Prostate gland (tissue), 2 donors: Measurements from ENCODE around the gene AFF2. TPM values are rescaled to one million over a fixed set of nuclear protein-coding genes. Genes with fewer than 3 reads are reported as not detected.

Source experiments
- DNase-seq: peaks from one replicate; pipeline ENCODE4 v3.0.0-alpha.2; 2019; ENCODE audit warnings: low spot score
- H3K27ac ChIP-seq, 2 donors: fragments of 200-600 bp; sonication (generic); 2 replicates each; pipeline ENCODE4 v1.5.1; 2017 to 2019
- H3K27me3 ChIP-seq: fragments of 200-600 bp; sonication (generic); replicated peaks from 2 replicates; pipeline ENCODE4 v1.5.1; 2019; ENCODE audit not compliant: insufficient read depth
- H3K36me3 ChIP-seq, 2 donors: fragments of 200-600 bp; sonication (generic); 1 replicate in 1 of 2; 2 replicates in 1 of 2; pipeline versions ENCODE4 v1.5.1 to v1.8.1; 2017 to 2019
- H3K4me1 ChIP-seq: fragments of 200-600 bp; sonication (generic); replicated peaks from 2 replicates; pipeline ENCODE4 v1.5.1; 2019
- H3K4me3 ChIP-seq, 2 donors: fragments of 200-600 bp; sonication (generic); 2 replicates each; pipeline ENCODE4 v1.5.1; 2017 to 2019
- H3K9me3 ChIP-seq: fragments of 200-600 bp; sonication (generic); 2 replicates; pipeline ENCODE4 v1.5.1; 2017
- POLR2A ChIP-seq: fragments of 450-650 bp; IDR thresholded peaks from one replicate; pipeline ENCODE4 v1.6.1; 2016; ENCODE audit warnings: antibody characterized with exemption, mild to moderate bottlenecking
- POLR2AphosphoS5 ChIP-seq: sonication (generic); formaldehyde crosslinking; IDR thresholded peaks from one replicate; pipeline ENCODE4 v1.6.1; 2017; ENCODE audit warnings: antibody characterized with exemption
- WGBS: methylation state at CpG from one replicate; pipeline ENCODE4 v1.1.5; 2018; 5-methylcytosine and 5-hydroxymethylcytosine counted together
- intact Hi-C: fragments of 100-400 bp; cut with DNase I; formaldehyde crosslinking; loops from one replicate; pipeline ENCODE4 v1.14.2; 2022
- total RNA-seq, 2 donors: library from RNA; depleted of rRNA; stranded (reverse); fragments of >200 nt; gene quantifications; one replicate each; pipeline ENCODE4 v1.1.0, GENCODE V29; 2016
- TF ChIP-seq, protein P1 (sequence below), 4 experiments: fragments of 200-600 bp in 2 of 4; fragments of 450-650 bp in 2 of 4; sonication (generic) in 2 of 4; IDR thresholded peaks; 1 replicate in 3 of 4; 2 replicates in 1 of 4; pipeline ENCODE4 v1.5.1; 2016 to 2019; ENCODE audit warnings: antibody characterized with exemption in 4 of 4, mild to moderate bottlenecking in 2 of 4, moderate library complexity in 2 of 4

The AFF2 gene
- total RNA-seq, 2 donors from 2014 or later: 0.27 to 22.2 TPM

DNA sequence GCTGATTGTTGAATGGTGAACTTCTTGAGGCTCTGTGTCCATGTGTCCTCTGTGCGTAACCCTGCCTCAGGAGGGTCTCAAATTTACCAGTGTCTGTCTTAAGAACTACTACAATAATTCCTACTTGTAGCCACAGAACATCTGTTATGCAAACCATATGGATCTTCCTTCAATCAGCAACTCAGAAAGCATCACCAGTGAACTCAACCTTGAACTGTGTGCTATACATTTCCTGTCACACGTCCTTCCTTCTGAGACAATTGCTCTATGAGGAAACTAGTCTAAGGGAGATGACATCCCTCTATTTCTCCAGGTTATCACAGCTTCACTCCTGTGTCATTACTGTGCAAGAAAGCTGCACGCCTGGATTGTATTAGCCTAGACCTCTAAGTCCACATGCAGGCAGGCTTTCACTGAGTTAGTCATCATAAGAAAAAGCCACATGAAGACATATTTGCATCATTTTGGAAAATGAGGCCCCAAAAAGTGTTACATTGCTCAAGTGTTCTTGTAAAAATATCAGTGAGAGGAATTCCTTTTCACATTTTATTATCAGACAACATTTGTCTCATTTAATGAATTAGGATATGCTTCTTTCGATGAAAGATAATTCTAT, 157.8 kb downstream of the AFF2 start:
- intact Hi-C loops: no loop called here
- H3K9me3 ChIP-seq: no peaks in the 10 kb centered on the region
- no peak for DNase-seq
- 81% methylated on average over 4 of the region's 4 CpGs for WGBS
- TF ChIP-seq, protein P1, sequence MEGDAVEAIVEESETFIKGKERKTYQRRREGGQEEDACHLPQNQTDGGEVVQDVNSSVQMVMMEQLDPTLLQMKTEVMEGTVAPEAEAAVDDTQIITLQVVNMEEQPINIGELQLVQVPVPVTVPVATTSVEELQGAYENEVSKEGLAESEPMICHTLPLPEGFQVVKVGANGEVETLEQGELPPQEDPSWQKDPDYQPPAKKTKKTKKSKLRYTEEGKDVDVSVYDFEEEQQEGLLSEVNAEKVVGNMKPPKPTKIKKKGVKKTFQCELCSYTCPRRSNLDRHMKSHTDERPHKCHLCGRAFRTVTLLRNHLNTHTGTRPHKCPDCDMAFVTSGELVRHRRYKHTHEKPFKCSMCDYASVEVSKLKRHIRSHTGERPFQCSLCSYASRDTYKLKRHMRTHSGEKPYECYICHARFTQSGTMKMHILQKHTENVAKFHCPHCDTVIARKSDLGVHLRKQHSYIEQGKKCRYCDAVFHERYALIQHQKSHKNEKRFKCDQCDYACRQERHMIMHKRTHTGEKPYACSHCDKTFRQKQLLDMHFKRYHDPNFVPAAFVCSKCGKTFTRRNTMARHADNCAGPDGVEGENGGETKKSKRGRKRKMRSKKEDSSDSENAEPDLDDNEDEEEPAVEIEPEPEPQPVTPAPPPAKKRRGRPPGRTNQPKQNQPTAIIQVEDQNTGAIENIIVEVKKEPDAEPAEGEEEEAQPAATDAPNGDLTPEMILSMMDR (IDR thresholded peaks at IDR 0.05): no peak
- no peak for TF ChIP-seq POLR2A
- no peak for TF ChIP-seq POLR2AphosphoS5
- H3K36me3 ChIP-seq: no peaks in the 10 kb centered on the region
- no peaks in the 10 kb centered on the region for H3K27me3 ChIP-seq
- H3K27ac ChIP-seq: no peak overlapping the region
- H3K4me3 ChIP-seq: no peak overlapping the region
- no peaks in the 10 kb centered on the region for H3K4me1 ChIP-seq

DNA sequence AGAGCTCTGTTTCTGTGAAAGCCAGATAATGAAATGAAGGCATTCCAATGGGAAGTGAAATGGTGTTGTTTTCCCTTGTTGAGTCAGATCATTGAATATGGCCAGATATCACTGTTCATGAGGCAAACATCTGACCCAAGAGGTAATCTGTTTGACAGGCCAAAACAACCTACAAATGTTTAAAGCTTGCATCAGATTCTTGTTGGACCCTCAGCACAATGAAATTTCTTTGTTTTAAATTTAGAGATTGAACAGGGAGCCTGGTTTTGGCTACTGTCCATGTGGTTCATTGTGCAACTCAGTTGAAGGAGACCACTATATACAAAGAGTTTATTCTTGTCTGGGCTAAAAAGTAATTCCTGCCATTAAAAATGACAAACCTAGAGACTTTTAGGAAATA, 159.1 kb downstream of the AFF2 start:
- Histone ChIP-seq H3K27me3 (no peaks in the 10 kb centered on the region), H3K9me3 (no peaks in the 10 kb centered on the region), H3K4me3 (no peak overlapping the region), H3K36me3 (no peaks in the 10 kb centered on the region), H3K27ac (no peak overlapping the region), H3K4me1 (no peaks in the 10 kb centered on the region)
- no peak for DNase-seq
- TF ChIP-seq, protein P1 (IDR thresholded peaks at IDR 0.05): no peak
- TF ChIP-seq POLR2A (no peak), POLR2AphosphoS5 (no peak)
- intact Hi-C loops: no loop called here

DNA sequence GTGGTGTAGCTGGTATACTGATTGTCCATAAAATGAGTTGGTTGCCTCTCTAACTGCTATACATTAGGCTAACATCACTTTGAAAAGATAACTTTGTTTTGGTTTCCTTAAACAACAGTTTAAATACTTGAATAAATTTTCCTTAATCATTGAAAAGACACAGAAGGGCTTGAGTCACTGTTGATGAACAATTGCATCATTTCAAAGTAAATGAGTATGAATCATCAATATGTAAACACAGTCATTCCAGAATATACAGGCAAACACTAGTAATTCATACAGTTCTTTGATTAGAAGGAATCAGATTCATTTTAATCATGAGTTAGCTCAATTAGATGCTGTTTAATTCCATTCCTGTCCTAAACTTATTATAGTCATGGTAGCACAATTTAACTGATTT, 160.6 kb downstream of the AFF2 start:
- Histone ChIP-seq H3K4me3 (no peak overlapping the region), H3K27ac (no peak overlapping the region), H3K36me3 (no peaks in the 10 kb centered on the region), H3K9me3 (no peaks in the 10 kb centered on the region), H3K27me3 (no peaks in the 10 kb centered on the region), H3K4me1 (no peaks in the 10 kb centered on the region)
- TF ChIP-seq POLR2A: no peak
- TF ChIP-seq POLR2AphosphoS5: no peak
- TF ChIP-seq, protein P1 (IDR thresholded peaks at IDR 0.05): no peak
- intact Hi-C loops: no loop called here
- no peak for DNase-seq

DNA sequence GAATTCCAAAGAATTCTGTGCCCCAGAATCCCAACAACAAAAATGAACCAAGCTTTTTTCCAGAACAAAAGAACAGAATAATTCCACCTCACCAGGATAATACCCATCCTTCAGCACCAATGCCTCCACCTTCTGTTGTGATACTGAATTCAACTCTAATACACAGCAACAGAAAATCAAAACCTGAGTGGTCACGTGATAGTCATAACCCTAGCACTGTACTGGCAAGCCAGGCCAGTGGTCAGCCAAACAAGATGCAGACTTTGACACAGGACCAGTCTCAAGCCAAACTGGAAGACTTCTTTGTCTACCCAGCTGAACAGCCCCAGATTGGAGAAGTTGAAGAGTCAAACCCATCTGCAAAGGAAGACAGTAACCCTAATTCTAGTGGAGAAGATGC, 161.6 kb downstream of the AFF2 start:
- TF ChIP-seq POLR2AphosphoS5: no peak
- TF ChIP-seq, protein P1 (IDR thresholded peaks at IDR 0.05): no peak
- TF ChIP-seq POLR2A: no peak
- no peaks in the 10 kb centered on the region for H3K4me1 ChIP-seq
- intact Hi-C loops: no loop called here
- no peaks in the 10 kb centered on the region for H3K9me3 ChIP-seq
- WGBS: 94% methylated on average over 1 of the region's 1 CpG
- no peak overlapping the region for H3K27ac ChIP-seq
- H3K4me3 ChIP-seq: no peak overlapping the region
- no peaks in the 10 kb centered on the region for H3K36me3 ChIP-seq
- no peaks in the 10 kb centered on the region for H3K27me3 ChIP-seq
- DNase-seq: no peak

DNA sequence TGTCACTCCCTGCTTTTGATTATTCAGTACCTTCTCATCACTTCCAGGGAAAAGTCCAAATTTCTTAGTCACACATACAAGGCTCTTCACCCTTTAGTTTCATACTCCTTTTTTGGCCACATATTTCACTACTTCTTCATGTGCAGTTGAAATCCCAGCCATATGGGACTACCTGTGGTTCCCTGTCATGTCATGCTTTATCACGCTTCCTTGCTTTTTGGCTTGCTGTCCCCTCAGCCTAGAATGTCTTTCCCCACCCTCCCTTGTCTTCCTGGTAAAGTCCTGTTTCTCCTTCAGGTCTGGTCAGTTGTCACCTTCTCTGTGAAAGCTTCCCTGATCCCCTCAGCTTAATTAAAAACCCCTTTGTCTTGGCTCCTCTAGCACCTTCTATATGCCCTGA, 163.8 kb downstream of the AFF2 start:
- no peaks in the 10 kb centered on the region for H3K27me3 ChIP-seq
- DNase-seq: no peak
- WGBS: 89% methylated on average over 1 of the region's 1 CpG
- no peaks in the 10 kb centered on the region for H3K9me3 ChIP-seq
- H3K36me3 ChIP-seq: no peaks in the 10 kb centered on the region
- no peak overlapping the region for H3K4me3 ChIP-seq
- H3K27ac ChIP-seq: no peak overlapping the region
- no peaks in the 10 kb centered on the region for H3K4me1 ChIP-seq
- TF ChIP-seq POLR2AphosphoS5: no peak
- TF ChIP-seq, protein P1 (IDR thresholded peaks at IDR 0.05): no peak
- no peak for TF ChIP-seq POLR2A
- intact Hi-C loops: no loop called here
